ENCODE data around the gene SURF6. TPM values are rescaled to one million over a fixed set of nuclear protein-coding genes. Genes with fewer than 3 reads are reported as not detected.

The SURF6 gene
- total RNA-seq, 2 experiments from 2014 or later = 19.2 to 27.8 TPM

GRCh38 chr9:133294257-133294656 is 41.7 kb downstream of the SURF6 start:
- ChIA-PET CTCF (ENCODE audit: unreplicated experiment) (no interaction called here), POLR2A (no interaction called here)
- no peak for DNase-seq (ENCODE audit: low spot score)
- Histone ChIP-seq H3K9me3 (ENCODE audit: low read length) (peaks cover 21% of the 10 kb centered on the region; the same call in 1 of the 2 replicates), H2AFZ (ENCODE audit: low read length) (no peak overlapping the region), H3K4me1 (ENCODE audit: insufficient read depth, low read length, poor library complexity, severe bottlenecking) (no peaks in the 10 kb centered on the region), H3K79me2 (ENCODE audit: insufficient read depth, low read depth, low read length) (no peaks in the 10 kb centered on the region), H4K20me1 (ENCODE audit: insufficient read depth, low read length) (no peaks in the 10 kb centered on the region), H3K27ac (ENCODE audit: low read depth, low read length, poor library complexity, severe bottlenecking) (no peak overlapping the region), H3K4me2 (ENCODE audit: low read length) (no peak overlapping the region), H3K9me2 (ENCODE audit: insufficient read depth, low read length) (no peaks in the 10 kb centered on the region), H3K4me3 (ENCODE audit: low read depth, low read length, poor library complexity, severe bottlenecking) (no peak overlapping the region), H3K36me3 (ENCODE audit: insufficient read depth, low read length) (no peaks in the 10 kb centered on the region)
- intact Hi-C loops (cut with micrococcal nuclease; ENCODE audit: unreplicated experiment) = no loop called here
- BruUV-seq (replicated peaks) = no TSS peak
- TF ChIP-seq CTCF (conservative IDR thresholded peaks at IDR 0.05; ENCODE audit: low read length) (no peak), EZH2phosphoT487 (IDR thresholded peaks at IDR 0.05; ENCODE audit: borderline replicate concordance, low read depth, low read length) (no peak)

GRCh38 chr9:133290751-133291302 is 45.2 kb downstream of the SURF6 start:
- no peak overlapping the region for H2AFZ ChIP-seq (ENCODE audit: low read length)
- no peaks in the 10 kb centered on the region for H3K79me2 ChIP-seq (ENCODE audit: insufficient read depth, low read depth, low read length)
- TF ChIP-seq CTCF (conservative IDR thresholded peaks at IDR 0.05; ENCODE audit: low read length) = no peak
- no peak for TF ChIP-seq EZH2phosphoT487 (IDR thresholded peaks at IDR 0.05; ENCODE audit: borderline replicate concordance, low read depth, low read length)
- no peak for DNase-seq (ENCODE audit: low spot score)
- no peaks in the 10 kb centered on the region for H3K9me2 ChIP-seq (ENCODE audit: insufficient read depth, low read length)
- H3K9me3 ChIP-seq (ENCODE audit: low read length) = peaks cover 24% of the 10 kb centered on the region; the same call in 1 of the 2 replicates
- no peak overlapping the region for H3K4me2 ChIP-seq (ENCODE audit: low read length)
- BruUV-seq (replicated peaks) = no TSS peak
- no peak overlapping the region for H3K27ac ChIP-seq (ENCODE audit: low read depth, low read length, poor library complexity, severe bottlenecking)
- no peak overlapping the region for H3K4me3 ChIP-seq (ENCODE audit: low read depth, low read length, poor library complexity, severe bottlenecking)
- ChIA-PET CTCF (ENCODE audit: unreplicated experiment) (no interaction called here), POLR2A (no interaction called here)
- H3K36me3 ChIP-seq (ENCODE audit: insufficient read depth, low read length) = no peaks in the 10 kb centered on the region
- H3K4me1 ChIP-seq (ENCODE audit: insufficient read depth, low read length, poor library complexity, severe bottlenecking) = no peaks in the 10 kb centered on the region
- H4K20me1 ChIP-seq (ENCODE audit: insufficient read depth, low read length) = no peaks in the 10 kb centered on the region
- intact Hi-C loops (cut with micrococcal nuclease; ENCODE audit: unreplicated experiment) = no loop called here

- H3K4me1 ChIP-seq (ENCODE audit: insufficient read depth, low read length, poor library complexity, severe bottlenecking) = no peaks in the 10 kb centered on the region
- no TSS peak for BruUV-seq (replicated peaks)
- no peak overlapping the region for H3K4me2 ChIP-seq (ENCODE audit: low read length)
- intact Hi-C loops (cut with micrococcal nuclease; ENCODE audit: unreplicated experiment) = no loop called here
- no peak for DNase-seq (ENCODE audit: low spot score)
- ChIA-PET POLR2A (no interaction called here), CTCF (ENCODE audit: unreplicated experiment) (no interaction called here)
- no peaks in the 10 kb centered on the region for H3K79me2 ChIP-seq (ENCODE audit: insufficient read depth, low read depth, low read length)
- H4K20me1 ChIP-seq (ENCODE audit: insufficient read depth, low read length) = no peaks in the 10 kb centered on the region
- TF ChIP-seq EZH2phosphoT487 (IDR thresholded peaks at IDR 0.05; ENCODE audit: borderline replicate concordance, low read depth, low read length) (no peak), CTCF (conservative IDR thresholded peaks at IDR 0.05; ENCODE audit: low read length) (no peak)
- H3K27ac ChIP-seq (ENCODE audit: low read depth, low read length, poor library complexity, severe bottlenecking) = no peak overlapping the region
- no peaks in the 10 kb centered on the region for H3K9me2 ChIP-seq (ENCODE audit: insufficient read depth, low read length)
- H3K9me3 ChIP-seq (ENCODE audit: low read length) = peaks cover 18% of the 10 kb centered on the region; the same call in 1 of the 2 replicates
- H3K4me3 ChIP-seq (ENCODE audit: low read depth, low read length, poor library complexity, severe bottlenecking) = no peak overlapping the region
- no peak overlapping the region for H2AFZ ChIP-seq (ENCODE audit: low read length)
- H3K36me3 ChIP-seq (ENCODE audit: insufficient read depth, low read length) = no peaks in the 10 kb centered on the region
Observed at GRCh38 chr9:133286523-133286922, 49.5 kb downstream of the SURF6 start.

Measured in OCI-LY7 (cell line).